Neural progenitor cell (in vitro differentiated cells): ENCODE data around the gene MAGOHB.

Experiments
- EZH2 ChIP-seq: fragments of 200-600 bp; sonication (generic); IDR thresholded peaks from 2 replicates; pipeline ENCODE4 v1.6.1; 2017; ENCODE audit warnings: antibody characterized with exemption, mild to moderate bottlenecking, moderate library complexity
- TF ChIP-seq, protein P1 (sequence below): fragments of 200-600 bp; sonication (generic); IDR thresholded peaks from 2 replicates; pipeline ENCODE4 v1.5.1; 2017; ENCODE audit warnings: antibody characterized with exemption, mild to moderate bottlenecking

DNA sequence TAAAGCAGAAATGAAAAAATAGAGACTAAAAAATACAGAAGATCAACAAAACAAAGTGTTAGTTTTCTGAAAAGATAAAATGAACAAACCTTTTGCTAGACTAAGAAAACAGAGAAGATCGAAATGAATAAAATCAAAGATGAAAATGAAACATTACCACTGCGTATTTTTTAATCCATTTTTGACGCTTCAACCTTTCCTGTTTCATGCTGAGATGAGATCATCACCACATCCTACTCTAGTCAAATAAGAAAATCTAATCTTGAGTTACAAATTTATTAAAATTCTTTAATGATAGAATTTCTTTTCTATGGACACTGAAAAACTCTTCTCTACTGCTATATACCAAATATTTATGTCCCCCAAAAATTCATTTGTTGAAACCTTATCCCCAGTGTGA, 30.7 kb downstream of the MAGOHB start:
- TF ChIP-seq, protein P1, sequence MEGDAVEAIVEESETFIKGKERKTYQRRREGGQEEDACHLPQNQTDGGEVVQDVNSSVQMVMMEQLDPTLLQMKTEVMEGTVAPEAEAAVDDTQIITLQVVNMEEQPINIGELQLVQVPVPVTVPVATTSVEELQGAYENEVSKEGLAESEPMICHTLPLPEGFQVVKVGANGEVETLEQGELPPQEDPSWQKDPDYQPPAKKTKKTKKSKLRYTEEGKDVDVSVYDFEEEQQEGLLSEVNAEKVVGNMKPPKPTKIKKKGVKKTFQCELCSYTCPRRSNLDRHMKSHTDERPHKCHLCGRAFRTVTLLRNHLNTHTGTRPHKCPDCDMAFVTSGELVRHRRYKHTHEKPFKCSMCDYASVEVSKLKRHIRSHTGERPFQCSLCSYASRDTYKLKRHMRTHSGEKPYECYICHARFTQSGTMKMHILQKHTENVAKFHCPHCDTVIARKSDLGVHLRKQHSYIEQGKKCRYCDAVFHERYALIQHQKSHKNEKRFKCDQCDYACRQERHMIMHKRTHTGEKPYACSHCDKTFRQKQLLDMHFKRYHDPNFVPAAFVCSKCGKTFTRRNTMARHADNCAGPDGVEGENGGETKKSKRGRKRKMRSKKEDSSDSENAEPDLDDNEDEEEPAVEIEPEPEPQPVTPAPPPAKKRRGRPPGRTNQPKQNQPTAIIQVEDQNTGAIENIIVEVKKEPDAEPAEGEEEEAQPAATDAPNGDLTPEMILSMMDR = no peak
- no peak for TF ChIP-seq EZH2
